Epithelial cell of prostate (primary cell): ENCODE data around the gene CFAP54.
"Not testable (repeated sequence)": the region's sequence is repeated elsewhere in the genome, so short reads cannot be mapped to it uniquely, and the experiment has no call there.

Source experiments
- DNase-seq: peaks from one replicate; pipeline ENCODE4 v3.0.0-alpha.2; 2011; ENCODE audit warnings: low read depth, low spot score
- H3K27ac ChIP-seq: fragments of 450-650 bp; 2 replicates; pipeline ENCODE4 v1.5.1; 2017; ENCODE audit warnings: mild to moderate bottlenecking

Gene CFAP54

DNA sequence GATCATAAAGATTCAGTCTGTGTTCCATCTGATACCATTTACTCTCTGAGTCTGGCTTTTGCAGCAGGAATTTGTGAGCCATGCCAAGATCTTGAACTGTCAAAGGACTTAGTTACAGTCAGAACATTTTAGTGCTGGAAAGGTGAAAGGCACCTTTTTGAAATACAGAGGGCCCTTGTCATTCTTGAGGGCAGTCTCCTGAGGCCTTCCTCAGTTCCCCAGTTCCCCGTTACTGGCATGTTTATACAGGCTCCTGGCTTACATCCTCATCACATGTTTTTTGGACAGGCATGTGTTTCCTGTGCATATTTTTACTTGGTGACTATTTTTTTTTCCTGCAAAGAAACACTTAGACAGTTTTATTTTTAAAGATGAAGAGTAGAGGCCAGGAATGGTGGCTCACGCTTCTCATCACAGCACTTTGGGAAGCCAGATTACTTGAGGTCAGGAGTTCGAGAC lies 21.0 kb downstream of the CFAP54 start:
- peak overlapping the region; percentile 44 for H3K27ac ChIP-seq
- no peak for DNase-seq

DNA sequence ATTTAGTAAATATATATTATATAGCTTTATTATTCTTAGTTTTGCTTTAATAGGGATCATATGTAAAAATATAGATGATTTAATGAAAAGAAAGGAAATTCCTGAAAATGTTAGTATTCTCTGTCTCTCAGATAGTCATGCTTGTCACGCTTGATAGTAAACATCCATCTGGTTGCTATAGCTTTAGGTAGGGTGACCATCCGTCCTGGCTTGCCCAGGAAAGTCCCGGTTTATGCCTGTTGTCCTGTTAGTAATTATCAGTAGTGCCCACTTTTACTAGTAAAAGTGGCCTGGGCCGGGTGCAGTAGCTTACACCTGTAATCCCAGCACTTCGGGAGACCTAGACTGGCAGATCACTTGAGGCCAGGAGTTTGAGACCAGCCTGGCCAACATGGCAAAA lies 23.8 kb downstream of the CFAP54 start:
- no peak overlapping the region for H3K27ac ChIP-seq
- no peak for DNase-seq

DNA sequence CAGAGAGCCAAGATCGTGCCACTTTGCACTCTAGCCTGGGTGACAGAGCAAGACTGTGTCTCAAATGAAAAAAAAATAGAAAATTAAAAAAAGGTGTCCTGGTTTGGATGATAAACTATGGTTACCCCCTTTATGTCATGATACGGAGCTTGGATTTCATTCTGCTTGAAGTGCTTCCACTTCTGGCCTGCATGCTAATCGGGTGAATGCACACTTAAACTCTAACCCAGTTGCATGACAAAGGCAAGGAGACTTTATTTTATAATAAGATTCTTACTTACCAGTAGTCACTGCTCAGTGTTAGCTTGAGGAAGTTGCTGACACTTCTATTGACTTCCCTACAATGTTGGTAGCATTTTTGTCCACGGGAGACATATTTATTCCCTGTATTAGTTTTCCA lies 24.3 kb downstream of the CFAP54 start:
- no peak for DNase-seq
- H3K27ac ChIP-seq: no peak overlapping the region

DNA sequence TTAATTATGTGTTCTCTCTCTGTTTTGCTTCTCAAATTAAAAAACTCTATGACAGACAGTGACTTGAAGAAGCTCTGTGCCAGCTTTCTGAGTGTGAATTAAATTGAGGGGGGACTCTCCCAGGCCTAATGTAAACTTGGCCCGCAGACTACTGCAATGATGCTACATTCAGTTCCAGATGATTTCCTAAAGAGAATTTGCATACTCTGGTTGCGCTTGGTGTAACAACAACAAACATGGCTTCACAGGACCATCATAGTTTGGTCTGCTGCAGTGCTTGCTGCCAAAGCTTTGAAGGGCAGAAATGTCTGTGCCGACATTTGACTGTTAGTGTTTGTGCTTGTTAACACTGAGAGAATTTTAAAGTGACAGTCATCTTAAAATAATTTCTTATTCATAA lies 25.0 kb downstream of the CFAP54 start:
- no peak overlapping the region for H3K27ac ChIP-seq
- DNase-seq: no peak

DNA sequence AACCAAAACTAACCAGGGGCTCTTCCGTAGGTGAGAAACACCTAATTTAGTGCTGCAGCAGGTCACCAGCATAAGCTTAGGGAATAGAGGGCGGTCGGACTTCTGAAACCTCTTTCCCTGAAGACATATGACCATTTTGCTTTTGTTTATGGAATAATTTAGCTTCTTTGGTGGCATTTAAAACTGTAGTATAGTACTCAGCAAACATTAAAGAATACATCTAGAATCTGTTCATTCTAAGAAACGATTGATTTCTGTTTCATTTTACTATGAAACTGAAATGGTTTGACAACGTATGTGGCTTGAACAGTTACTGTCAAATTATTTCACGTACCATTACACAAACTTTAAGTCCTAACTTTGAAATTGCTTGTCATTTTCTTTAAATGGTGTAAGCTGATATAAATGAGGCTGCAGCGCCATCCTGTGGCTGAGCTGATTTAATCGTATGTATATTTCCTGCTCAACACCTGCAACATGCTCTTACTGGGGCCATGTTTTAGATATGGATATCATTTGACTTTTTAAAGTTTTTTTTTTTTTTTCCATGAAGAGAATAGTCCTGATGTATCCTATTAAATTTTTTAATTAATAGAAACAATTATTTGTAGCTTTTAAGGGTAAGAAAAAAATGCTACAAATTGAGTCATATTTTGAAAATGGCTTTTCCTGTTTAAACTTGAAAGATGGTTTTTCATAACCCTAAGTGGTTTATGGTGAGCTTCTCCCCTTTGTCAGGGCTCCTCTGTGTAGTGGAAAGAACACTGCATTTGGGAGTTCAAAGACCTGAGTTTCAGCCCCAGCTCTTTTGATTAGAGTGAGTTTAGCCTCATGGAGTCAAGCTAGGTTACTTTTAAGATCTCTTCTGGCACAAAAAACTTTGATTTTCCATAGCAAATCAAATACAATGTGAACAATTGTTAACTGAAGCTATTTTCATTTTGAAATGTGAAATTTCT lies 27.4 kb downstream of the CFAP54 start:
- H3K27ac ChIP-seq: no peak overlapping the region

DNA sequence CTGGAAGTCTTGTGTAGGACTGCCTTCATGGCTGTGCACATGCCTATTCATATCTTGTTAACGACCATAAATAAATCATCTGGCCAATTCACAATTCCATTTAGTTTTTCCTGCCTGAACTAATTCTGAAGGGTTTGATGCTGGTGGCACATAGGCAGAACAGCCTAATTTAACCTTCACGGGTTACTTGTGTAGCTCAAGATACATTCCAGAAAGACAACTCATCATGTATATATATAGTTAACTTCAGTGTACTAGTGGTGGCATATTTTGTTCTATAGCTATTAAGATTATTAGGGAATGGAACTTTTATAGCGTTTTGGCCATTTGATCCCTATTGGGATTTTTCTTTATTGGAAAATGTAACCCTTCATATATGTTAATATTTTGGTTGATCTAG lies 31.4 kb downstream of the CFAP54 start:
- DNase-seq: no peak
- H3K27ac ChIP-seq: no peak overlapping the region

More for the DNA sequence above, 27.4 kb downstream of the CFAP54 start:
- DNase-seq: peak; percentile 31

DNA sequence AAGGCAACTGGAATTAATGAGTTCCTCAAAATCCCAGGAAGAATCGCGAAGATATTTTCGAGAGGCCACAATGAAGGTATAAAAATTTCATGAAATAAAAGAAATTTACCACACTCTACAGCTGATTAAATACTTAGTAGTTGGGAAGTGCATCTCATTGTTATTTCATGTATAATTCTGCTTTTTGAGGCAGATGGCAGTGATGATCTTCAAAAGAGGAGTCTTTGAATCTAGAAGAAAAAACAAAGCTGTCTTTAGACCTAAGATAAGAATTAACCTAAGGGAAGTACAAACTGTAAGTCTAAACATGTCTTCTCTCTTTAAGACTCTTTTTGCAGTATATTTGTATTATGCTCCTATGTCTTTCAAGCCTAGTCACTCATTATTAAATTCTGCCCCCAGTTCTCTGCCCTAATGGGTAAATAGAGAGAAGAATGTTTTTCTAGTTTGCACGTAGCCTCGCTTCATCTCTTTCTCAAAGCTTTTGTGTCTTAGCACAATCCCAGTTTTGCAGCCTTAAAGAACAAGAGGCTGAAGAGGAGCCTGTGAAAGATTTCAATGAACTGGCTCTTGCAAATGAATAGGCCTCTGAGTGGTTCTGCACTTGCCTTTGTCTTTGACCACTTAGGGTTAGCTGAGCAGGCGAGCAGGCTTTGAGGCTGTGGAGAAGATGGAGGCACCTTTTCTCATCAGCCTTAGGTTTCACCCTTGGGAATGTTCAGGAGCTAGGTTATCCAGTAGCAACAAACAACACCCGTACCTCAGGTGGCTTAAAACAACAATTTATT lies 32.7 kb downstream of the CFAP54 start:
- no peak overlapping the region for H3K27ac ChIP-seq
- DNase-seq: no peak

DNA sequence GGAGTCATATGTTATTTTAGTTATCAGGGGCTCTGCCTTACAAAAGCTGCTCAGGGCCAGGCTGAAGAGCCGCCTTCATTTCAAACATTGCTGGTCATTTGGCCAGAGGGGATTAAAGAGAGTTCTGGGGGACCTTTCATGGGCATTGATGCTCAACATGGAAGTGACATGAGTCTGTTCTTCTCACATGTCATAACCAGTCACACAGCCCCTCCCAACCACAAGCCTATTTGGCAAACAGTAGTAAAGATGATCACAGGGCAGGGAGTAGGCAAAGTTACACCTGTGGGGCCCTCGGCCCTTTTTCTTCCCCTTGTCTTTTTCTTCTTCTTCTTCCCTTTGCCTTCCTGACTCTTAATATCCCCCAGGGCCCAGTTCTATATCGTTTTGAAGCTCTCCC lies 33.3 kb downstream of the CFAP54 start:
- DNase-seq: no peak
- no peak overlapping the region for H3K27ac ChIP-seq

DNA sequence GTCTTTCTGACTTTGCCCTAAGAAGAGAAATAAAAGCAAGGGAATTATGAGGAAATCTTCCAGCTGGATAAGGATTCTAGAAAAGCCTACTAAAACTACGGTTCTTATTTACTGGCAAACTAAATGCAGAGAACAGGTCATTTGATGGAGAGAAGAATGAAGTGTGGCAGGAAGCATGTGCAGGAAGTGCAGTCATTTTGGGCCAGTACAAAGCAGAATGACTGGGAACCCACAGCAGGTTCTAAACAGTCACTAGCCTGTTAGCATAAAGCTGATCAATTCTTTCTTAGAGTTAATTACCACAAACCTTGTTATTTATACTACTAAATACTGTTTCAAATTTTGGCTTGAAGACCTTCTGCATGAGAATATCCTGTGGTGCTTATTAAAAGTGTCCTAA lies 36.7 kb downstream of the CFAP54 start:
- DNase-seq: no peak
- no peak overlapping the region for H3K27ac ChIP-seq

DNA sequence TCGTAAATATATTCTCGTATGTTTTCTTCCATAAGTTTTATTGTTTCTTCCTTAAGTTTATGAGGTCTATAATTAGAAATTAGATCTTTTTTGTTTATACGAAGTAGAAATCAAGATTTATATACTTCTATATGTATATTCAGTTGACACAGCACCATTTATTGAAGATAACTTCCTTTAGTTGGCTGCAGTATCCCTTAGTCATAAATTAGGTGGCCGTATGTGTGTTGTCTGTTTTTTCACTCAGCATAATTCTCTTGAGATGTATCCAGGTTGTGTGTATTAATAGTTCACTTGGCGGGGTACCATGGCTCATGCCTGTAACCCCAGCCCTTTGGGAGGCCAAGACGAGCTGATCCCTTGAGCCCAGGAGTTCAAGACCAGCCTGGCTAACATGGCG lies 40.5 kb downstream of the CFAP54 start:
- H3K27ac ChIP-seq: no peak overlapping the region
- no peak for DNase-seq

DNA sequence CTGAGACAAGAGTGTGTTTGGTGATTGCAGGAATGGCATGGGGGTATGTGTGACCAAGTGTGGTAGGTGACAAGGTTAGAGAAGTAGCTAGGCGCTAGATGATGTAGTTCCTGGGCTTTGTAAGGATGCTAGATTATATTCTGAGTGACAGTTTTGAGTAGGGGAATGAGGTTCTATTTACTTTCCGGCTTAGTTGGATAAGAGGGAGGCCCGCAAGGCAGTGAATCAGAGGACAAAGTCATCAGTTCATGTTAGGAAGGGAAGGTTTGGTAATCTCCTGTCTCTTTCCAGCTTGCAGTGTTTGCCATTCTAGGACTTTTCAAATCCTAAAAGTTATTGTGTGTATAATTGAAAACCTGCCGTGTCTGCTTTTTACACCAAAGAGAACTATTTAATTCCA lies 45.0 kb downstream of the CFAP54 start:
- no peak for DNase-seq
- H3K27ac ChIP-seq: no peak overlapping the region

DNA sequence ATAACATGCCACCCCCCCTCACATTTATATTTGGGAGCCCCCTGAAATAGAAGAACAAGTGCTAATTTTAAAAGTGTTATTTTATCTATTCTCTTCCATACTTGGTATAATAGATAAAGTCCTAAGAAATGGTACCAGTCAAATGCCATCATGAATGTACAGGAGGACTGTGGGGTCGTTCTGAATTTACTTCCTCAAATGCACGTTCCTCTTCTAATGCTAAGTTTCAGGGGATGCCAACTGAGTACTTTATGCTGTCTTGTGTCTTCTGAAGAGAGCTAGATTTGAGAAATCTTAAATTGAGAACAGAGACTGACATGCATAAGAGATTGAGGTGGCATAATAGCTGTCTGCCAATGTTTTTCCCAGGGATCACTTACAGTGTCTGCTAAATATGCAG lies 59.0 kb downstream of the CFAP54 start:
- H3K27ac ChIP-seq: no peak overlapping the region
- DNase-seq: no peak

DNA sequence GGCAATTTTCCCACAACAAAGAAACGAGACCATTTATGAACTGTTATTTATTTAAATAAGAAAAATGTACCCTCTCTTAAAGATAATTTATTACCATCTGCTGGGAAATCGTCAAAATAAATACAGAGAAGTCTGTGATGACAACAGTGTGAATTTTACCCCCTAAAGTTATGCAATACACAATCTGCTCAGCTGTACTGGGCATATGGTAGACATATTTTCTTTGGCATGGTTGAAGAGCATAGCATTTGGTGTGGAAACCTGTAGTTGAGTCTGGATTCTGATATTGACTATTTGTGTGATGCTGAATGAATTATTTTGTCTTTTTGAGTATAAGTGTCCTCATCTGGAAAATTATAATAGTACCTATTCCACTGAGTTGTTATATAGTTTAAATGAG lies 60.0 kb downstream of the CFAP54 start:
- no peak for DNase-seq
- no peak overlapping the region for H3K27ac ChIP-seq

DNA sequence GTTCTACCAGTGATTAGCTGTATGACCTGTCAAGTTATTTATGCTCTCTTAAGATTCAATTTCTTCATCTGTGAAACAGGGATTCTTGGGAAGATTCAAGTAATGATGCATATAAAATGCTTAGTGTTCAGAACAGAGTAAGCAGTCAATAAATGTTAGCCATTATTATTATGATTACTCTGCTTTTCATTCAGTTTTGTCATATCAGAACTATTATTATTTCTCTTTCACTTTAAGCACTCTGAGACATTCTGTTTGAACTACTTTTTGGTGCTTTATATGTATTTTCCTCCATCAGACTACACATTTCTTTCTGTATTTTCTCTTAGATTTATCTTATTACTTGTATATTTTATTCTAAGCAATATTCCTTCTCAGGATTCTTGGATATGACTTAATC lies 81.2 kb downstream of the CFAP54 start:
- DNase-seq: no peak
- H3K27ac ChIP-seq: no peak overlapping the region

DNA sequence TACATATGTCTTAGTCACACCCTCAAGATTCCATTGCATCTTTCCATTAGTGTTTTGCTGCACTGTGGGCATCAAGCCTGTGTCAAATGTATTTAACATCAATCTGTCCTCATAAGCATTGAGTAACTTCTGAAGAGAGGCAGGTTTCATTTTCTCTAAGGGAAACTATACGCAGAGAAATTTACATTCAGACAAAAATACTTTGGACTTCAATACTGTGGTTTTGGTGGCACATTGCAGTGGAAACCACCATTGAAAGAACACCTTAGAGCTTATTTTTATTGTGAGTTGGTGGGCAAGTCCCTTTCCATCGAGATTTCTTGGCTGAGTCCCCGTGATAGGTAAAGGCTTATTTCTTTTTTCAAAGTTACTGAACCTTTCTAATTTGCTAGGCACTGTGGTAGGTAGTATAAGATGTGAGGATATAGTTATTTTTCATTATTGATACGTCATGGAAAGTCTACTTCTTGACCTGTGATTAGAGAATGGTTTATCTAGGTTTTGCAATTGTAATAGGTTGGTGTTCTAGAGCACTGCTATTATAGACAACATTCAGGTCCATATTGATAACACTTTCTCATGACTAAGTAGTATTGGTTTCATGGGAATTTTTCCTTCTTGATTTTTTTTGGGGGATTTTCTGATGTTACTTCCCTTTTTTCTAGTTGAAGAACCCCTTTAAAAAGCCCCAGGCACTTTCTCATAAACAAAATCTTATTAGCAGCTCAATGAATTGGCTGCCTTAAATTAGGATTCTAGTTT lies 81.9 kb downstream of the CFAP54 start:
- H3K27ac ChIP-seq: no peak overlapping the region
- DNase-seq: no peak

DNA sequence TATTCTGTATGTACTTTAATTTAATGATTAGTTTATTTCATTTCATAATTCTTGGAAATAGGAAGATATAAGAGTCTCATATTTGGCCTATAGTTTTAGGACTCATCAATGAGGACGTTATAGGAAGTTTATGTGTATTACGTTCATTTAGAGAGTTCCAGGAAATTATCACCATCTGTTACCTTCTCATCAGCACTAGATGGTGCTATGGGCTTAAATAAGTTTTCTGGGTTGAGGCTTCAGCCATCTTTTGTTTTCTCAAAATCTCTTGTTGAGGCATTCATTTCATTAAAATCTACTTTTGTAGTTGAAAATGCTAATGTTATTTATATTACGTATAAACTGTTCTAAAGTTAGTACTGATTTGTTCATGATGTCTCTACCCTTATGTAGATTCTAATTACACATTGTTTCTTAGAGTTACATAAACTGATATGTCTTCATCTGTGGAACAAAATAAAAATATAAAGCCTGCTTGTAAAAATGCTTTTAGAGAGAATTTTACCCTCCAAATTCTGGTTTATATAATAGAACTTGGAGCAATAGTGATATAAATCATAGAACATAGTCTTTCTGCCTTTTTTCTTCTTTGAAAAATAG lies 89.2 kb downstream of the CFAP54 start:
- H3K27ac ChIP-seq: no peak overlapping the region
- DNase-seq: no peak

DNA sequence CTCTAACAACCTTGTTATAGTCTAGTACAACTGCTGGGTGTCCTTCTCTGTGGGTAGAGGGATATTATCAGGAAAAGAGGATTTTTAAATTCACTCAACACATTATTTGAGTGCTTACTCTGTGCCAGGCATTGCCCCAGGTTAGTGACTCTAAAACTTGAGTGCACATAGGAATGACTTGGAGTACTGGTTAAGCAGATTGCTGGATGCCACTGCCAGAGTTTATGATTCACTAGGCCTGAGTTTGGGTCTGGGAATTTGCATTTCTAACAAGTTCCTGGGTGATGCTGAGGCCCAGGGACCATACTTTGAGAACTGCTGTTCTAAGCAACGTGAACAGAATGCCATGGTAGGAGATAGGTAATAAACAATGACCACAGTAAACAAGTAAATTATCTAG lies 96.6 kb downstream of the CFAP54 start:
- no peak overlapping the region for H3K27ac ChIP-seq
- DNase-seq: no peak

DNA sequence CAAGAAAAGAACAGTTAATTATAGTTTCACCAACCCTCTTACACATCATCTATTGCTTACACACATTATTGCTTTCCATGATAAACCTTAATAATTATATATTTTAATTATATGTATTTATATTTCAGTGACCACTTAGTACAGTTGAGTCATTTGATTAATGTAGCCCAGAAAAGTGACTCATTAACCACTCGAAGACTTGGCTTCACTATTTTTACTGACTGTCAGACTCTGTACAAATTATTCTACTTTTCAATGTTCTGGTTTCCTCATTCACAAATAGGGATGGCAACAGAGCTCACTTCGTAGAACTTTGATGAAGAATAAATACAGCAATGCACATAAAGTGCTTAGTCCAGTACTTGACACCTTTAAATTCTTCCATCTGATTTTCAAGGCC lies 98.3 kb downstream of the CFAP54 start:
- no peak overlapping the region for H3K27ac ChIP-seq
- no peak for DNase-seq

DNA sequence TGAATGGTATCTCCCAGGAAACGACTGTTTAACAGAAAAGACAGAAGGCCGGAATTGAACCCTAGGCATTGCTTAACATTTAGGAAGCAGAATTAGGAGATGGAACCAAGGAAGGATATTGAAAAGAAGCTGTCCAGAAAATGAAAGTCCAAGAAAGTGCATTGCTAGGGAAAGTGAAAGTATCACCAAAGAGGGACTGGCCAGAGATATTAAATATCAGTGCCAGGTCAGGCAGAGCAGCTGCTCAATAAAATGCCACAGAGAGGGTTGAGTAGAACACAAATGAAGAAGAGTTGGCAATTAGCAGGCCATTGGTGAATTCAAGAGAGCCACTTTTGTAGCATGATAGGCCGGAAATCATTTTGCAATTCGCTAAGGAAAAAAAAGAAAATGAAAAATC lies 101.6 kb downstream of the CFAP54 start:
- no peak overlapping the region for H3K27ac ChIP-seq
- DNase-seq: no peak

DNA sequence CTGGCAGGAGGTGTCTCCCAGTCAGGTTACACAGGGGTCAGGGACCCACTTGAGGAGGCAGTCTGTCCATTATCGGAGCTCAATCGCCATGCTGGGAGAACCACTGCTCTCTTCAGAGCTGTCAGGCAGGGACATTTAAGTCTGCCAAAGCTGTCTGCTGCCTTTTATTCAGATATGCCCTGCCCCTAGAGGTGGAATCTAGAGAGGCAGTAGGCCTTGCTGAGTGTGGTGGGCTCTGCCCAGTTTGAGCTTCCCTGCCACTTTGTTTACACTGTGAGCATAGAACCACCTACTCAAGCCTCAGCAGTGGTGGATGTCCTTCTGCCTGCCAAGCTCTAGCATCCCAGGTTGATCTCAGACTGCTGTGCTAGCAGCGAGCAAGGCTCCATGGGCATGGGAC lies 115.0 kb downstream of the CFAP54 start:
- not testable (repeated sequence) for H3K27ac ChIP-seq, DNase-seq
